GM19099 (cell line): Measurements from ENCODE around the gene ASB4.

ENCODE experiments used
- POLR2A ChIP-seq: IDR thresholded peaks from 3 replicates; pipeline ENCODE4 v1.6.1; 2011; ENCODE audit warnings: low read depth; ENCODE audit not compliant: insufficient read length; ENCODE audit errors: extremely low read depth

The ASB4 gene

GRCh38 chr7:95501261-95501832, 15.6 kb downstream of the ASB4 start:
- no peak for TF ChIP-seq POLR2A

- TF ChIP-seq POLR2A = no peak
Measured at GRCh38 chr7:95502403-95502802, 16.7 kb downstream of the ASB4 start.

DNA sequence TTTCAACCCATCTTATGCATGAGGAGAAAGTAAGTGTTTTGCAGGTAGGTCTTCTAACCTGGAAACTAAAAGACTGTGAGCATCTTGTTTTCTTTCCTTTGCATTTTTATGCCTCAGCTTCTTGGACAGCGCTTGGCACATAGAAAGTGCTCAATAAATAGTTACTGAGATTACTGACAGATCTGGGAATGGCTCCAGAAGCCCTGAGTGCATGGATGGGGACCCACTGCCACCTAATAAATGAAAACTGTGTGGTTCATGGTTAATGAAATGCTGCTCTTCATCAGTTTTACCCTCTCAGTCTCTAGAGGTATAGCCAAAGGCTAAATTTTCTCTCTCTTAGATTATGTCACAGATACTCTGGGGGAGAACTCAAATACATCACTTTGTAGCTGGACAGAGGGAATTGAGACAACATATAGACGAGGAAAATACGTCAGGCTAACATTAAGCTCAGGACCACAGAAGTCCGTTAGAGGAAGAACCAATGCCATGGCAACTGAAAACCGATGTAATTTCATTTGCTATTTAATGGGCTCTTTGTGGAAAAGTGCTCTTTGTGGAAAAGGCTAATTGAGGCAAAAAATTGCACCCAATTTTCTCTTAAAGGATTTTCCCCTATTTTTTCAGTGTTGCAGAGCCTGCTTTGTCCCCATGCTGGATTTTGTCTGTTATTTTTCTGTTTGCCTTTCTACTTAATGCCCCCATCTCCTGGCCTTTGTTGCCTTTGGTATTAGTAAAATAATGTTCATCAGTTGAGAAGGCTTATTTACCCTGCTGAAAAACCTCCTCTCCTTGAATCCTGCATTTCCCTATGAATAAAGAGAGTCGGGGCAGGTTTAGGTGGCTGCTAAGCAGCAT, 17.8 kb downstream of the ASB4 start:
- no peak for TF ChIP-seq POLR2A

GRCh38 chr7:95508780-95509179, 23.0 kb downstream of the ASB4 start:
- no peak for TF ChIP-seq POLR2A

- TF ChIP-seq POLR2A = no peak
Measured at GRCh38 chr7:95509199-95509598, 23.5 kb downstream of the ASB4 start.

- no peak for TF ChIP-seq POLR2A
Measured at GRCh38 chr7:95511716-95512260, 26.0 kb downstream of the ASB4 start.

DNA sequence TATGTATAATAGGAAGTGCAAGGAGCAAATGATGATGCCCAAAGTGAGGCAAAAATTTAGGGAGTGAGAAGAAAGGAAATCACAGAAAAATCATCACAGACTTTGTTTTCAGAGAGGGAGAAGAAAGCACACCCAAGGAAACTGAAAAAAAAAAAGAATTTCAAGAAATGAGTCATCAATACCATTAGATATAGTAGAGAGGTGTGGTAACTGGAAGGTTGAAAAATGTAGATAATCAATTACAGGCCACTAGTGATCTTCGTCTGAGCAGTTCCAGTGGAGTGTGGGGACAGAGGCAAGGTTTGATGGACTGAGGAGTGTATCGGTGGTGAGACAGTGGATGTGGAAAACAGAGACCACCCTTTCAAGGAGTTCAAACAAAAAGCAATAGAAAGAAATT, 31.7 kb downstream of the ASB4 start:
- no peak for TF ChIP-seq POLR2A

- no peak for TF ChIP-seq POLR2A
Measured at GRCh38 chr7:95517870-95518269, 32.1 kb downstream of the ASB4 start.

DNA sequence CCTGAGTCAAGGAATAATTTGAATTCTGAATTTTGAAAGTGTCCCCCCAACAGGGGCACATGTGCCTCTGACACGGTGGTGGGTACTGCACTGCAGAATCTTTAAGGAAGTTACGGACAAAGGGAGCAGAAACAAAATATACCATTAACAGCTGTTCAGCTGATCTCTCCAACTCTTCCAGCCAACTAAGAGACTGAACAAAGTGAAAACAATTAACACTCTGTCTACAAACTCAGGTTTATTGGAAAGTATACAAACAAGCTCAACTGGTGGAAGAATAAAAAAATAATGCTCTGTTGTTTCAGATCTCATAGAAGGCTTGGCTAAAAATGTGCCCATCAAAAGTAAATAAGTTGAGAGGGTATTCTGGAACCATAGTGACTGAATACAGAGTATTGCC, 34.4 kb downstream of the ASB4 start:
- no peak for TF ChIP-seq POLR2A

GRCh38 chr7:95525503-95525902, 39.8 kb downstream of the ASB4 start:
- TF ChIP-seq POLR2A = no peak

DNA sequence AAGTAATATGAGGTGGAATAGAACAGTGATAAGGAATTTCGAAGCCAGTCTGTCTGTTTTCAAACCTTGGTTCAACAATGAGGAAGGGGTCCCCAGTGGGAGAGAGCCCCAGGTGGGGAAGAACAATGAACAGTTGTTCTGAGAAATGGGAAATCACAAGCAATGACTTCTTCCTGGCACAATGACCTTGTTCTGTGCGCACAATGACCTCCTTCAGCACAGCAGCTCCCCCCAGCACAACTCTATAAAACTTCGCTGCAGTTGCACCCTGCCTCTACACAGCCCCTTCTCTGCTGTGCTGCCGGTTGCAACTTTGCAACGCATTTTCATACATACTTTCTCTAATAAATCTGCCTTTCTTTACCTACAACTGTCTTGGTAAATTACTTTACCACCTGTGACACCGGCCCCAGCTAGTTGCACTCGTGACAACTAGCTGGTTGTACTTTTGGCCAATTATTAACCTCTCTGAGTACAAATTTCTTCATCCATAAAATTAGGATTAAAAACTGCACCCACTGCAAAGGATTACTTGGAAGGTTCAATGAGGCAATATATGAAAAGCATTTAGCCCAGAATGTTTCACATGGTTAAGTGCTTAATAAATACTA, 40.5 kb downstream of the ASB4 start:
- no peak for TF ChIP-seq POLR2A

DNA sequence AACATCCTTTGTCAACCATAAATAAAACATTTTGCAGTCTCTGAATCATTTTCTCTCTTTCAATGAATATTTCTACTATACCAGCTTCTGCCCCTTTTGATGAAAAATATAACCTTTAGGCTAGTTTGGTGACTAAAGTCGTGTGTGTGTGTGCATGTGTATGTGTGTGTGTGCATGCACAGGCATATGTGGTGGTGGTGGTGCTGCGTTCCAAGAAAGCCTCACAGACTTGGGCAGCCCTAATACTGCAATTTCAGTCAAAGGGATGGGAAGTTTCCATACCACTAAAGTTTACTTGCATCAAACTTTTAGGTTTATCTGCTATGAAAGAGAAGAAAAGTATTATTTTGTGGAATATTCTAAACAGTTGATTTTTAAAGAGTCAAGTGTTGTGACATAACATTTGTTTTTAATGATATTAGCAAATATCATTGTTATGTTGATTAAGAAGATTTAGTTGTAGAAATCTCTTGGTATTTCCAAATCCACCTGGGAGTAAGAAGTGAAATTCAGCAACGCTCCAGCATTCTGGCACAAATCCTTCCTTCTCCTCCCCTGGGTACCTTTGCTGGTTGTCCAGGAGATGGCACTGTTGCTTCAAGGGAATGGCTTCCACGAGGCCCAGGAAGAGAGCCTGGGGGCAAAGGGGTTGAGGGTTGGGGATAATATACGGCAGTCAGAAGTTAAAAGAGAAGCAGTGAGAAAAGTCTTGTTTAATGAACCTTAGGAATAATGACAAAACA, 41.5 kb downstream of the ASB4 start:
- TF ChIP-seq POLR2A = no peak

DNA sequence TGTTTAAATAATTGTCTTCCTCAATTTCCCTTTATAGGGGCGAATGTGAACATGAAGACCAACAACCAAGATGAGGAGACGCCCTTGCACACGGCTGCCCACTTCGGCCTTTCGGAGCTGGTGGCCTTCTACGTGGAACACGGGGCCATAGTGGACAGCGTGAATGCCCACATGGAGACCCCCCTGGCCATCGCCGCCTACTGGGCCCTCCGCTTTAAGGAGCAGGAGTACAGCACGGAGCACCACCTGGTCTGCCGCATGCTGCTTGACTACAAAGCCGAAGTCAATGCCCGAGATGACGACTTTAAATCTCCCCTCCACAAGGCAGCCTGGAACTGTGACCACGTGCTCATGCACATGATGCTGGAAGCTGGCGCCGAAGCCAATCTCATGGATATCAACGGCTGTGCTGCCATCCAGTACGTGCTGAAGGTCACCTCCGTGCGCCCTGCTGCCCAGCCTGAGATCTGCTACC, 42.1 kb downstream of the ASB4 start:
- no peak for TF ChIP-seq POLR2A

DNA sequence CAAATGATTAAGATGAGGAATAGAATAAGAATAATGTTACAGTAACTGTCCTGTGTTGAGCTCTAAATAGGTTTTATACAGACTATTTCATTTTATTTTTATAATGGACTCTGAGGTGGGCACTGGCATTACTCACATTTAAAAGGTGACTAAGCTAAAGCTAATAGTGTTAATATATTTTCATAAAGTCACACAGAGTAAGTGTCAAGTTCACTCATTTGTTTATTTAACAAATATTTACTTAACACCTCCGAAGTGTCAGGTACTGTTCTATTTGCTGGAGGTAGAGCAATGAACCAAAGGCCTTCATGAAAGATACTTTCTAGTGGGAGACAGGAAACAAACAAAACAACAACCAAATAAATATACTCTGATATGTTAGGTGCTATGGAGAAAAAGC, 44.0 kb downstream of the ASB4 start:
- TF ChIP-seq POLR2A = no peak

GRCh38 chr7:95530881-95531280, 45.1 kb downstream of the ASB4 start:
- TF ChIP-seq POLR2A = no peak

- no peak for TF ChIP-seq POLR2A
Measured at GRCh38 chr7:95531605-95532219, 46.0 kb downstream of the ASB4 start.
